HEK293 (cell line): ENCODE results near the gene KLF11.

ENCODE experiments used
- CTCF ChIA-PET: fragments of 350-600 bp; formaldehyde crosslinking; extraction: SDS; loops from one replicate; lab custom pipeline; 2021; ENCODE audit warnings: antibody characterized with exemption; lab: Yijun Ruan, JAX
- POLR2A ChIA-PET: fragments of 300-600 bp; formaldehyde crosslinking; extraction: SDS; loops from one replicate; lab custom pipeline; 2020; ENCODE audit warnings: antibody characterized with exemption, inconsistent platforms; lab: Yijun Ruan, JAX
- H3K27ac ChIP-seq: fragments of 200-500 bp; sonication (Bioruptor generic); 2 replicates; pipeline ENCODE4 v1.5.1; 2014; ENCODE audit warnings: low read depth, low read length, control low read depth, inconsistent platforms; ENCODE audit errors: extremely low read depth
- H3K36me3 ChIP-seq, 2 experiments: fragments of 200-500 bp in 1 of 2; sonication (Bioruptor generic) in 1 of 2; 1 replicate in 1 of 2; 2 replicates in 1 of 2; pipeline ENCODE4 v1.5.1; 2014 to 2017; ENCODE audit warnings: inconsistent platforms in 2 of 2, low read length in 2 of 2; ENCODE audit not compliant: control insufficient read depth in 2 of 2, insufficient read depth in 1 of 2
- H3K4me1 ChIP-seq: fragments of 200-500 bp; sonication (Bioruptor generic); 2 replicates; pipeline ENCODE4 v1.5.1; 2014; ENCODE audit warnings: mild to moderate bottlenecking, low read length, inconsistent platforms; ENCODE audit not compliant: control insufficient read depth, insufficient read depth
- H3K4me3 ChIP-seq: 2 replicates; pipeline ENCODE4 v1.5.1; 2011; ENCODE audit warnings: low read depth, mild to moderate bottlenecking, control low read depth, low read length, moderate library complexity
- H3K9me3 ChIP-seq: fragments of 200-500 bp; sonication (Bioruptor generic); 2 replicates; pipeline ENCODE4 v1.5.1; 2014; ENCODE audit warnings: low read depth, low read length, inconsistent platforms; ENCODE audit not compliant: control insufficient read depth, insufficient read depth
- SP3 ChIP-seq: fragments of 450-650 bp; formaldehyde crosslinking; IDR thresholded peaks from 2 replicates; pipeline ENCODE4 v1.5.1; 2016; ENCODE audit warnings: missing biosample characterization, missing genetic modification characterization
- ZBTB7A ChIP-seq: fragments of 450-650 bp; formaldehyde crosslinking; IDR thresholded peaks from 2 replicates; pipeline ENCODE4 v1.5.1; 2016; ENCODE audit warnings: low read depth, missing biosample characterization, missing genetic modification characterization
- ZNF140 ChIP-seq: fragments of 450-650 bp; formaldehyde crosslinking; IDR thresholded peaks from 2 replicates; pipeline ENCODE4 v1.5.1; 2016; ENCODE audit warnings: missing biosample characterization, missing genetic modification characterization
- ZNF174 ChIP-seq: fragments of 450-650 bp; formaldehyde crosslinking; IDR thresholded peaks from 2 replicates; pipeline ENCODE4 v1.5.0; 2017; ENCODE audit warnings: missing biosample characterization, mild to moderate bottlenecking, missing genetic modification characterization
- ZNF19 ChIP-seq: fragments of 450-650 bp; formaldehyde crosslinking; IDR thresholded peaks from 2 replicates; pipeline ENCODE4; 2016; ENCODE audit warnings: missing biosample characterization, missing genetic modification characterization, low read depth
- ZNF211 ChIP-seq: fragments of 450-650 bp; formaldehyde crosslinking; IDR thresholded peaks from 2 replicates; pipeline ENCODE4 v1.5.1; 2016; ENCODE audit warnings: low read depth, missing biosample characterization, missing genetic modification characterization
- ZNF248 ChIP-seq: fragments of 450-650 bp; formaldehyde crosslinking; IDR thresholded peaks from 2 replicates; pipeline ENCODE4 v1.5.1; 2017; ENCODE audit warnings: missing biosample characterization, missing genetic modification characterization
- ZNF311 ChIP-seq: fragments of 450-650 bp; formaldehyde crosslinking; IDR thresholded peaks from 2 replicates; pipeline ENCODE4 v1.5.1; 2017; ENCODE audit warnings: missing biosample characterization, missing genetic modification characterization, borderline replicate concordance
- ZNF366 ChIP-seq: fragments of 450-650 bp; formaldehyde crosslinking; conservative IDR thresholded peaks from 2 replicates; pipeline ENCODE4 v1.5.1; 2016; ENCODE audit warnings: missing biosample characterization, missing genetic modification characterization
- ZSCAN30 ChIP-seq: fragments of 450-650 bp; IDR thresholded peaks from 2 replicates; pipeline ENCODE4 v1.5.1; 2018; ENCODE audit warnings: missing biosample characterization, mild to moderate bottlenecking, missing genetic modification characterization, moderate library complexity

Gene KLF11

GRCh38 chr2:10101491-10101890 lies 58.1 kb downstream of the KLF11 start:
- ChIA-PET CTCF (interaction anchor here (0.6 to 2.3 kb wide), 4 partner anchors 28 to 333 kb away, joined by 3 to 8 read pairs (median 5); no protein-coding TSS in a partner anchor), POLR2A (no interaction called here)
- Histone ChIP-seq H3K36me3 (no peaks in the 10 kb centered on the region), H3K4me1 (0 out of 2 replicates have a peak, but pooled peaks cover 4% of the 10 kb centered on the region), H3K27ac (no peak overlapping the region), H3K4me3 (no peak overlapping the region), H3K9me3 (no peaks in the 10 kb centered on the region)
- TF ChIP-seq ZBTB7A = no peak

GRCh38 chr2:10103179-10103578 lies 59.8 kb downstream of the KLF11 start:
- Histone ChIP-seq H3K36me3 (no peaks in the 10 kb centered on the region; a peak in 1 of 3 replicates), H3K9me3 (no peaks in the 10 kb centered on the region), H3K27ac (no peak overlapping the region), H3K4me1 (0 out of 2 replicates have a peak, but pooled peaks cover 2% of the 10 kb centered on the region), H3K4me3 (no peak overlapping the region)
- ChIA-PET CTCF (interaction anchor here (0.8 to 1.0 kb wide), 3 partner anchors 8 to 31 kb away, joined by 3 to 5 read pairs (median 3); no protein-coding TSS in a partner anchor), POLR2A (interaction anchor here (1.4 kb wide), 1 partner anchor 17 kb away, joined by 7 read pairs; no protein-coding TSS in a partner anchor)
- TF ChIP-seq SP3 (tag by site-specific recombination) (no peak), ZSCAN30 (tag by site-specific recombination) (no peak), ZNF211 (tag by site-specific recombination) (no peak), ZNF19 (tag by site-specific recombination) (no peak), ZNF140 (tag by site-specific recombination) (no peak), ZNF311 (no peak), ZNF174 (tag by site-specific recombination) (no peak), ZNF366 (no peak), ZNF248 (tag by site-specific recombination) (no peak)
